HS-5 (cell line): Measurements from ENCODE around the gene VMO1.
A peak's percentile ranks its signal among the peaks of the same experiment; 100 is the strongest.
"Not testable (repeated sequence)": the region's sequence is repeated elsewhere in the genome, so short reads cannot be mapped to it uniquely, and the experiment has no call there.

Experiments used
- DNase-seq: peaks from one replicate; pipeline ENCODE4 v3.0.0-alpha.2; 2012; ENCODE audit warnings: low read depth

Gene VMO1, protein sequence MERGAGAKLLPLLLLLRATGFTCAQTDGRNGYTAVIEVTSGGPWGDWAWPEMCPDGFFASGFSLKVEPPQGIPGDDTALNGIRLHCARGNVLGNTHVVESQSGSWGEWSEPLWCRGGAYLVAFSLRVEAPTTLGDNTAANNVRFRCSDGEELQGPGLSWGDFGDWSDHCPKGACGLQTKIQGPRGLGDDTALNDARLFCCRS

DNA sequence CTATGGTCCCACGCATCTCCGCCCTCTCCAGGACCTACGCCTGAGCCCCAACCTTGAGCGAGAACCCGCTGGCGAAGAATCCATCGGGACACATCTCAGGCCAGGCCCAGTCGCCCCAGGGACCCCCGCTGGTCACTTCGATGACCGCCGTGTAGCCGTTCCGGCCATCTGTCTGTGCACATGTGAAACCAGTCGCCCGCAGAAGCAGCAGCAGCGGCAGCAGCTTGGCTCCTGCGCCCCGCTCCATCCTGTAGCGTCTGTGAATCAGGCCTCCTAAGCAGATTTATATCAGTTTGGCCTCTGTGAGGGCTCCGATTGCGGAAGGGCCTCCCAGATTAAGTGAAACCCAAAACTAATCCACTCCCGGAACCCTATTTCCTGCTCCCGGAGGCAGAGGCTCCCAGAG lies at the start of gene VMO1:
Gene VMO1 (minus strand): TSS at position 259 of the 406 bp plus-strand sequence. CDS start 12 bp downstream, at position 247.
- no peak for DNase-seq

DNA sequence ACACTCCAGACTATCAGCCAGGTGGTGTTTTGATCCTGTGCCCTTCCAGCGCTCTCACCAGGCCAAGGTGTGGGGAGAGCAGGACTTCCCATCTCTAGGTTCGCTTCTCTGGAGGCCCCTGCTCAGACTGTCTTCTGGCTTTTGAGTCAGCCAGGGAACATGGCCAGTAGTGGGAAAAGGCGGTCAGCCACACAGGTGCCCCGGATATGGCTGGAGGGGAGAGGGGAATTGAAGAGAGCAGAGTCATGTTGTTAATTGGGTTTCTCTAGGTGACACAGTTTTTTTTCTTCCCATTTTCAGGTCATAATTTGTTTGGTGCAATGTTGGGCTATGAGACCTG lies 48.5 kb upstream of the VMO1 start:
- no peak for DNase-seq

DNA sequence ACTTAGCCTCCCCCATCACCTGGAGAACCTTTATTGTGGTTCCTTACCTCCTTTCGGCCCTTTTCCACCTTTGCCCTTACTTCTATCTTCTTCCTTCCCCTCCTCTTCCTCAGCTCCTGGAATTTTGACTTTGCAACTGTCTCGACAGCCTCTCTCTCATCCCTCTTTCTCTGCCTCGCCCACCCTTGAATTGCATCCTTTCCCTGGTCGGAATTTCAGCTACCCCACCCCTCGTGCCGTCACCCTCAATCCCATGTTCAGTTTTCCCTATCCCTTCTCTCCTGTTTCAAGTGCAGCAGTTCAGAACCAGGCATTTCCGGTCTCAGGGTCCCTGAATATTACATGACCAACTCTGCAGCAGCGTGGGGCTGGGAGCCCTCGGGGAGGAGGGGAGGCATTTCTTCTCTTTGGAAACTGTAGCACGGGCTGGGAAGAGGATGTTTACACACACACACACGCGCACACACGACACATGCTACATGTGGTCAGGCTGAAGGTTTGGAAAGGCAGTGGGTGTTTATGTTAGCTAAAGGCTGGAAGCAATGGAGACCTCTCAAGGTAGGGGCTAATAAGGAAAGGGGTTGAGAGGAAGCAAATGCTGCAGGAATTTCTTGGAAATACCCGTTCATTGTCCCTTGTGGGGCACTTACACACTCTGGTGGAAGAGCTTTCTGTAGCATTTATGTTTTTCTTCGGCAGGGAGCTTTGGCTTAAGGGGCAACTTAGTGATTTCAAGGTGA lies 47.9 kb upstream of the VMO1 start:
- DNase-seq = no peak

DNA sequence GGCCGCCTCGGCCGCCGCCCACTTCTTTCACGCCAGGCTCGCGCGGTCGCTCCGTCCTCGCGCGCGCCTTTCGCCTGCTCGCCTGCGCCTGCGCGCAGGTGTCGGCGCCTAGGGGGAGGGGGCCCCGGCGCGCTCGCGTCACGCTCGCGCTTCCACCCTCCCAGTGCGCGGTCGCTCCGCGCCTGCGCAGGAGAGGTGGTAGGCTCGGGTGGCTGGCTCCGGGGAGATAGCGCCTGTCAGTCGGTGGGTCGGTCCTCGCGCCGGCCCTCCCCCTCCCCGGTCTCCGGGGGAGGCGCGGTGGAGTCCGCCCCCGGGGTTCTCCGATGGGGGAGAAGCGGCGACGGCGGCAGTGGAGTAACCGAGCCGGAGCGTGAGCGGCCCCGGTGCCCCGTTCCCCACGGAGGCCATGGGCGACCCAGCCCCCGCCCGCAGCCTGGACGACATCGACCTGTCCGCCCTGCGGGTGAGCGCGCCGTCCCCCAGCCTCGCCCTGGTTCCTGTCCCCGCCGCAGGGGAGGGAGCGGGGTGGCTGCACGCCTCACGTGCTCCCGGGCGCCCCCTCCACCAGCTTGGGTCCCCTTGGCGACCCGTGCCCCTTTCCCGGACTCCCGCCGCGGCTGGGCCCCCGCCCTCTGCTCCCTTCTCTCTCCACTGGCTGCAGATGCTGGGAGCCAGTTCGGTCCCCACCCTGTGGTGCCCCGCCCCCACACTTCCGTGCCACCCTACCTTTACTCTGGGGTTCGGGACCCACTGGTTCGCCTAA lies 47.2 kb upstream of the VMO1 start, which contains the start of gene MINK1:
Gene MINK1 (plus strand): TSS at position 163 of the 763 bp plus-strand sequence. CDS start 244 bp downstream, at position 407.
- peak; percentile 77 for DNase-seq

DNA sequence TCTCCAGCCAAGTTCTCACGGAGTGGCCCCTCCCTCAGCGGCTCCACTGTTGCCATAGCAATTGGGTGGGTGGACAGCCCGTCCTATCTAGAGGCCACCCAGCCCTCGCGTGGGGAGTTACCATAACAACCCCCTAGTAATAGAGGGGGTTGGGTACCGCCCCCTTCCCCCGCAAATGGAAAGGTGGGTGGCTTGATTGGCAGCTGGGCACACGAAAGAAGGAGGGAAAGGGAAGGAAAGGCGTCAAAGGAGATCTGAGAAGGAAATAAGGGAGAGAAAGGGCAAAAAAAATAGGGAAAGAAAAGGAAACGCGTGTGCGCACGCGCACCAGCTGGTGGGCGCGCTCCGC lies 46.6 kb upstream of the VMO1 start:
- DNase-seq = not testable (repeated sequence)

DNA sequence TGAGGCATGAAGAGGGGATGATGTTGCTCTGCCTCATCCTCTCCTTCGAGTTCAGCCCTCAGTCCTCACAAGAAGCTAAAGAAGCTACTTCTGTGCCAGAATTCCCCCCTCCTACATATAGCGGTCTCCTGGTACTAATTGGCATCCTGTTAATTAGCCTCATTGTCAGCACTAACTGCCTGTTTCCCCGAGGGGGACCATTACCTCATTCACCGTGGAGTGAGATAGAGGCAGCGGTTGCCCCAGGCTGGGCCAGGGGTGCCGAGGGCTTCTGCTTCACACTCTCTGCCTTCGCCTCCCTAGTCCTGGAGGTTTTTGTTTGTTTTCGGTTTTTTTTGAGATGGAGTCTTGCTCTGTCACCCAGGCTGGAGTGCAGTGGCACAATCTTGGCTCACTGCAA lies 41.2 kb upstream of the VMO1 start:
- no peak for DNase-seq

DNA sequence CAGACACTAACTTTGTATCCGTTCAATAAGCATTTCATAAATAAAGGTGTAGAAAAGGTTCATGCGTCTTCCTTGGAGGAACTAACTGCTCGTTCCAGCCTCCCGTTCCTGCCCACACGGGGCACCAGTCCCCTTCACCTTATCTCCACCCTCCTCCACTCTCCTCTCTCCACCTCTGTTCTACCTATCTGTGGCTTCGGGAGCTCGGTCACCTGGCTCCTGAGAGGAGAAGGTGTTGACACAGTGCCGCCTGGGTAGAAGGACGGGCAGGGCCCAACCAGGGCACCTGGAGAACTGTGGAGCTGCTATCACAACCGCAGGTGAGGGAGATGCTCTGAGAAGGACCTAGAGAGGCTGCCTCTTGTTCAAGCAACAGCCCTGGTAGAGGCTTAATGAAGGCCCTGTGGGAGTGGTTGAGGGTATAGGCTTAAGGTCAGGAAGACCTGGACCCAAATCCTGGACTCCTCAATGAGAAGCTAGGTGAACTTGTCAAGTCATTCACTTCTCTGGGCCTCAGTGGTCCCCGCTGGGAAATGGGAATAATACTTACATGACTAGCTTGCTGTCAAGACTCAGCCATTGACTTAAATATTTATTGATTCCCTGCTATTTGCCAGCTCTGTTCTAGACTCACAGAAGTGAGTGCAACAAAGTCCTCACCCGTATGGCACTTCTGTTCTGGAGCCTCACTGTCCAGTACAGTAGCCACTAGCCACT lies 37.4 kb upstream of the VMO1 start:
- DNase-seq = no peak

DNA sequence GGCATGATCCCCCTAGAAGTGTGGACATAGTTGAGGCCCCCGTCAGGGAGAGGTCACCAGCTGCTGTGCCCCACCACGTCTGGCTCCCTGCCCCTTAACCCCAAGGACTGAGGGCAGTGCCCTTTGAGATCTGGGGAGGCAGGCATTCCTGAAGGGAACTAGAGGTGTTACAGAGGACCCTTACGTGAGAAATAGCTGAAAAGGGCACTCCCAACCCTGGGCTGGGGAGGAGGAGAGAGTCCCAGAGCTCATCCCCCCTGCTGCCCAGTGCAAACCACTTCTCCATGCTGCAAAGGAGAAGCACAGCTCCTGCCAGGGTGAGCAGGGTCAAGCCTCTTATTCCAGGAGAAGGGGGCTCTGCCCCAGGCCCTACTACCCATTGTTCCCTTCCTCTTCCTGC lies 36.7 kb upstream of the VMO1 start:
- no peak for DNase-seq

DNA sequence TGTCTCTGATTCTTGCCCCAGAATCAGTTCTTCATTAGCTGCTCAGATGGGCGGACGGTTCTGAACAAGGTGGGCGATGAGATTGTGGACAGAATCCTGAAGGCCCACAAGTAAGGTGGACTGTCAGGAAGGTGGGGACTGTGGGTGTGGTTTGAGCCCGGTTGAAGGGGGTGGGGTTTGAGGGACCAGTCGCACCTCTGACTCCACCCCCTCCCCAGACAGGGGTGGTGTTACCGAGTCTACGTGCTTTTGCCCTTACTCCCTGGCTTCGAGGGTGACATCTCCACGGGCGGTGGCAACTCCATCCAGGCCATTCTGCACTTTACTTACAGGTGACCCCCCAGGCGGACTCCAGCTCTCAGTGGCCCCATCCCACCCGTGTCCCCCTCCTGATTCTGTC lies 32.1 kb upstream of the VMO1 start:
- no peak for DNase-seq

DNA sequence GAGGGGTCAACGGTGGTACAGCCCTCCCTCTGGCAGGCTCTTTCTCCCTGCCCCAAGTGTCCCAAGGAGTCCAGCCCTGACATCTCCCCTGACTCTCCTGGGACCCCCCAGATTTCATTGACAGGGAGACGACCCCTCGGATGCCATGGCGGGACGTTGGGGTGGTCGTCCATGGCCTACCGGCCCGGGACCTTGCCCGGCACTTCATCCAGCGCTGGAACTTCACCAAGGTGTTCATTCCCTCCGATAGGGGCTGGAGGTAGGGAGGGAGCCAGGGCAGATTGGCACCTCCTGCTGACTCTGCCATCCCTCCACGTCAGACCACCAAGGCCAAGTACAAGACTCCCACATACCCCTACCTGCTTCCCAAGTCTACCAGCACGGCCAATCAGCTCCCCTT lies 30.7 kb upstream of the VMO1 start:
- no peak for DNase-seq

DNA sequence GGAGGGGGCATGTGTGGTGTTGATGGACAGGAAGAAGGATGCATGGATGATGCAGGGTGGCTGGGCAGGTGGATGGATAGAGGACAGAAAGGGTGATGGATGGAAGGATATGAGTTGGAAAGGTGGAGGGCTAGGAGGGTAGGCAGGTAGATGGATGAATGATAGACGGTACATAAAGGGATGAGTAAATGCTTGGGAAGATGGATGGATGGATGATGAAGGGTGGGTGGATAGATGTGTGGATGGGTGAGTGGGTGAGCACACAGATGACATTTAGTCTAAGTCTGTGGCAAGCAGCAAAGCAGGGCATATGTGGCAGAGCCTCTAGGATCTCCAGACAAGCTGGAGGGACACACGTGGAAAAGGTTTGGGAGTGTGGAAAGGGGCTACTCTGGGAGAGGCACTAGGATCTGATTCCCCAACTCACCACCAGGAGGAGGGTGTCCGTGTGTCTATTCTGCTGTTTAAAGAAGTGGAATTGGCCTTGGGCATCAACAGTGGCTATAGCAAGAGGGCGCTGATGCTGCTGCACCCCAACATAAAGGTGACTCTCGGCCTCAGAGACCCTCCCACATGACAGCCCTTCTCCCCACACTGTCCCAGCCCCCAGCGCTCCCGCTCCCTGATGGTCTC lies 29.0 kb upstream of the VMO1 start:
- no peak for DNase-seq

DNA sequence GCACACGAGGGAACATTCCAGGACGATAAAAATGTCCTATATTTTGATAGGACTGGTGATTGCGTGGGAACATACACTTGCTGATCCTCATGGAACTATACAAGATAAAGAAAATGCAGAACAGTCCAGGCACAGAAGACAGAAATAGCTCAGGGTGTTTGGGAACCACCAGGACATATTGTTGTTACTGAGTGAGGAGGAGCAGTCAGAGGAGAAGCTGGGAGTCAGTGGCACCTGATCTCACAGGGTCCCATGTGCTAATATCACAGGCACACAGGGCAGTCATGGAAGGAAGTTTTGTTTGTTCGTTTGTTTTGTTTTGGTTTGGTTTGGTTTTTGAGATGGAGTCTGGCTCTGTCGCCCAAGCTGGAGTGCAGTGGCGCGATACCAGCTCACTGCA lies 26.5 kb upstream of the VMO1 start:
- no peak for DNase-seq

DNA sequence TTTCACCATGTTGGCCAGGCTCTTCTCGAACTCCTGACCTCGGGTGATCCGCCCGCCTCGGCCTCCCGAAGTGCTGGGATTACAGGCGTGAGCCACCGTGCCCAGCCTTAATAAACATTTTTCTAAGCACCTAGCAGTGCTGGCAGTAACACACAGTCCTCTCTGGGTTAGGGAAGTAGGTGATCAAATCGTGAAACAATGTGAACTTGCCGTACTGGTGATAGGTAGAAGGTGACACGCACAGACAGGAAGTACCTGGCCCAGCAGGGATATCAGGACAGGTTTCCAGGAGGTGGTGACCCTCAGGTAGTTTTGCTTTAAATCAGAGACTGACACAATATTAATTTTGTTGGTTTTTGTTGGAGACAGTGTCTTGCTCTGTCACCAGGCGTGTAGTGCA lies 25.3 kb upstream of the VMO1 start:
- DNase-seq = no peak

DNA sequence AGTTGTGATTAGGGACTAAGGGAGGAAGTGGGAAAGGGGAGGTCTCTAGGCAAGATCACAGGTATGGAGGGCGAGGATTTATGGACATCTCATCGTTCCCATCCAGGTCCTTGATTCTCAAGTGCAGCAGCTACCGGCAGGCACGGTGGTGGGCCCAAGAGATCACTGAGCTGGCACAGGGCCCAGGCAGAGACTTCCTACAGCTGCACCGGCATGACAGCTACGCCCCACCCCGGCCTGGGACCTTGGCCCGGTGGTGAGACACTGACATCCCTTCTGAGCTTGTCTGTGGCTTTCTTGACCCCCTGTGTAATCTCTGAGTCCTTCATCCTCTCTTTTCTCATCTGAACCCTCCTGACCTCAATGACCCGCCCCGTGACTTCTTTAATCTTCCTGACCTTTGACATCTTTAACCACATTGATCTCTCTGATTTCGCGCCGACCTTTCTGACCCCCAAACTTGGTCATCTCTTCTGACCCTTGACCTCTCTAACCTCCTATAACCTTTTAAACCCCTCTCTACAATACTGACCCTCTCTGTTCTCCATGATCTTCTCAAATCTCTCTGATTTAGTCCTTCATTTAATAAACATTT lies 24.6 kb upstream of the VMO1 start:
- DNase-seq = no peak

DNA sequence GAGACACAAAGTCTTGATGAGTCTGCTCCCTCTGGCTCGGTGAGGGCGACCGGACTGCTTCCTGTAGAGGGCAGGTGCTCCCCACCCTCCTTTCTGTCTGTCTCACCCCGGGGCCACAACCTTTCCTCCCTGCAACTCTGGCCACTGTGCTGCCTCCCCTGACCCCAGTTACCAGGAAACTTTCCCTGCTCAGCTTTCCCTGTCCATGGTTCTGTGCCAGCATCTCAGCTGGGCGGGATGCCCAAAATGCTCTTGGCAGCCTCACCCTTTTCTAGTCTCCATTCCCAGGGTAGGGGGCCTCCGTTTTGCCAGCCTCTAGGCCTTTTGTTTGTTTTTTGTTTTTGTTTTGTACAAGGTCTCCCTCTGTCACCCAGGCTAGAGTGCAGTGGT lies 22.2 kb upstream of the VMO1 start:
- no peak for DNase-seq

DNA sequence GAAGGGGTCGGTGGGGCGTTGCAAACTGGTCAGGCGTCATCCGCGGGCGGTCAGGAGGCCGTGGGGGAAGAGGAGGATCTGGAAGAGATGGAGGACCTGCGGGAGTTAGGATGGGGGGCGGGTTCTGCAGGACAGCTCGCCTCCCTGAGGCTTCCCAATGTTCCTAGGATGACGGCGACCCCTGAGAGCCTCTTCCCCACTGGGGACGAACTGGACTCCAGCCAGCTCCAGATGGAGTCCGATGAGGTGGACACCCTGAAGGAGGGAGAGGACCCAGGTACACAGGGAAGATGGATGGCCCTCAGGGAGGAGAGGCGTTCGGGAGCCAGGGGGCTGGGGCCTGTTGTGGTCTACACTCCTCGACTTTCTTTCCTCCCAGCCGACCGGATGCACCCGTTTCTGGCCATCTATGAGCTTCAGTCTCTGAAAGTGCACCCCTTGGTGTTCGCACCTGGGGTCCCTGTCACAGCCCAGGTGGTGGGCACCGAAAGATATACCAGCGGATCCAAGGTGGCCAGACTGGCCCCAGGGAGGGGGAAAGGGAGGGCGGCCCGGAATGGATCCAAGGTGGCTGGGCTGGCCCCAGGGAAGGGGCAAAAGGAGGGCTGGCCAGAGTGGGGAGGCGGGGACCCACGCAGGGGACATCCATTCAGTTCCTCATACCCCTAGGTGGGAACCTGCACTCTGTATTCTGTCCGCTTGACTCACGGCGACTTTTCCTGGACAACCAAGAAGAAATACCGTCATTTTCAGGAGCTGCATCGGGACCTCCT lies 21.6 kb upstream of the VMO1 start:
- no peak for DNase-seq

DNA sequence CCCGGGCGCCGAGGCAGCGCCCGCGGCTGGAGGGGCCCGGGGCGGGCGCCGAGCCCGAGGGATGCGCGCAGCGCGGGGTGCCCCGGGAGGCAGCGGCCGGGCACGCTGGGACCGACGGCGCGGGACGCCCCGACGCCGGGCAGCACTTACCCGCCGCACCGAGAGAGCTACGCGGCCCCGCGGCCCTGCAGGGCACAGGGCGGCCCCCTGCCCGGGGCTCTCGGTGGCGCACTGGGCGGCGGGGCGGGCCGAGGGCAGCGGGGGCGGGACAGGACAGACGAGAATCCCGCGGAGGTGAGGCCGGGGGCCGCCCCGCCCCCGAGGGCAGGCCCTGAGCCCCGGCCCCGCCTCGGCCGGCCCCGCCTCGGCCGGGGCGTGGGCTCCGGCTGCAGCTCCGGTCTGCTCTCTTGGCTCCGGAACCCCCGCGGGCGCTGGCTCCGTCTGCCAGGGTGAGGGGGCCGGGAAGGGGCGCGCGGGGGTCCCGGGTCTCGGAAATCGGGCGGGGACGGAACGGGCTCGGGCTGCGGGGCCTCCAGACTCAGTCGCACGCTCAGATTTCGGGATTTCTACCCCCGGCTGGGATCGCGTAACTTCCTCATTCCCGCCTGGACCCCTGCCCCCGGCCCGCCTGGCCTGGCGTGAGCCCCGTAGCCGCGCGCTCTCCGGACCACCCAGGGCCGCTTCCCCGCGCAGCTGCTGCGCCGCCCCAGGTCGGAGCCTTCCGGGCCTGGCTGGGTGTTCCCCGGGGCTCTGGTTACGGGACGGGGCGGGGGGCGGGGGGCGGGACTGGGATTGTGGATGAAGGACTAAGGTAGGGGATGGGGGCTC lies 20.8 kb upstream of the VMO1 start, which contains the start of gene PLD2:
Gene PLD2 (plus strand): TSS at position 376 of the 828 bp plus-strand sequence. CDS start 621 bp downstream, outside the sequence.
- DNase-seq = no peak

DNA sequence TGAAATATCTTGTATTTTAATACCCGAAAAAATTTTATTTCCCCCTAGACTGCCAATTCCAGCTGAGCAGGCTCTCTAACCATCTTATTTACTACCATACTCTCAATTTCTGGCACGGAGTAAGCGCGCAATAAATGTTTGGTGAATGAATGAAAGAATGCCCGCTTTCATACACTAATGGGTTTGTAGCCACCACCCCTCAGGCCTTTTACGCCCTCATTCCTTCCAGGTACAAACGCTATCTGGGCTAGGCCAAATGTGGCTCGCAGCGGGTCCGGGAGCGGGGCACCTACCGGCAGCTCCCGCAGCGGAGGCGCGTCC lies 20.3 kb upstream of the VMO1 start:
- no peak for DNase-seq

DNA sequence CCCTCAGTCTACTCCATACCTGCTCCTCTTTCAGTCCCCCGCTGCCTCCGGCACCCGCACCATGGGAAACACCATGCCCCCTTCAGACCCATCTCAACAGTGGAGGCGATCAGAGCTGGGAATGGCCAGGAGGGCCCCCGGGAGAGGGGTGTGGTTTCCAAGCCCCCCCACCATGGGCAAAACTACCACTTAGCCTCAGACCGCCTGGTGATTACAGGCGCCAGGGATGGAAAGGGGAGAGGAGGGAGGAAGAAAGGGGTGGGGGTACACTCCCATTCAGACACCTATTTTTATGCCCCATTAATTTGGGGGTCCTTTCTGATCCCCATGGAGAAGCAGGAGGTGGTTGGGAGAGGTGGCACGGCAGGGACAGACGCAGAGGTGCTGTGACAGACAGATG lies 16.1 kb upstream of the VMO1 start, which contains the start of gene C17orf114:
Gene C17orf114 (minus strand): TSS at position 101 of the 400 bp plus-strand sequence.
- DNase-seq = no peak
